Measurements from ENCODE around the gene RNF183.

DNA sequence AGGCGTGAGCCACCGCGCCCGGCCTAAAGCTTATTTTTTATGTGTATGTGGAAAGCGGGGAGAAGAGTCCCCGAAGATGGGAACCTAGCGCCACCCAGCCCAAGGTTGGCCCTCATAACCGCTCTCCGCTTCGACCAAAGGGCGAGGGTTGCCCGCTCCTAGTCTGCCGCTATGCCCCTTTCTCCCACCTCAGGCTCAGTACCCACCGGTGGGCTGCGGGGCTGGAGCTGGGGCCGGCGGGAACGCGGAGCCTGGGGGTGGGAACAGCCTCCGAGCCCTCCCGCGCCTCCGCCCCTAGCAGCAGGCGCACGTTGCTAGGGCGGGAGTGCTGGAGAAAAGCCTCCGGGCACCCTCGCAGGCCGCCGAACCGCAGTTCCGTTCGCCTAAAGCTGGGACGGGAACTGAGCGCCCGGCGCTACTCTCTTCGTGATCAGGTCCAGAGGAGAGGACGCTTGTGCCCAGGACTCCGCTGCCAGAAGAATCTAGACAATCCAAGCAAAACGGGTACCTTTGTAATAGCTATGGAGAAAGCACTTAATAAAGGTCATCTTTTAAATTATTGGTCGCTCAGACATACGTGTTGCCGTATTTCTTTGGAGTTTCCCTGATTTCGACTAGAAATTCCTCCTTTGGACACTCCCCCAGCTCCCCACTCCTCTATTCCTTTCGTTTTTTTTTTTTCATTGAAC, 37.0 kb upstream of the RNF183 start, which contains the start of gene WDR31:
- TF ChIP-seq POLR2A (IDR thresholded peaks at IDR 0.05; ENCODE audit: low read depth, low read length) = no peak
- TF ChIP-seq, protein P1, sequence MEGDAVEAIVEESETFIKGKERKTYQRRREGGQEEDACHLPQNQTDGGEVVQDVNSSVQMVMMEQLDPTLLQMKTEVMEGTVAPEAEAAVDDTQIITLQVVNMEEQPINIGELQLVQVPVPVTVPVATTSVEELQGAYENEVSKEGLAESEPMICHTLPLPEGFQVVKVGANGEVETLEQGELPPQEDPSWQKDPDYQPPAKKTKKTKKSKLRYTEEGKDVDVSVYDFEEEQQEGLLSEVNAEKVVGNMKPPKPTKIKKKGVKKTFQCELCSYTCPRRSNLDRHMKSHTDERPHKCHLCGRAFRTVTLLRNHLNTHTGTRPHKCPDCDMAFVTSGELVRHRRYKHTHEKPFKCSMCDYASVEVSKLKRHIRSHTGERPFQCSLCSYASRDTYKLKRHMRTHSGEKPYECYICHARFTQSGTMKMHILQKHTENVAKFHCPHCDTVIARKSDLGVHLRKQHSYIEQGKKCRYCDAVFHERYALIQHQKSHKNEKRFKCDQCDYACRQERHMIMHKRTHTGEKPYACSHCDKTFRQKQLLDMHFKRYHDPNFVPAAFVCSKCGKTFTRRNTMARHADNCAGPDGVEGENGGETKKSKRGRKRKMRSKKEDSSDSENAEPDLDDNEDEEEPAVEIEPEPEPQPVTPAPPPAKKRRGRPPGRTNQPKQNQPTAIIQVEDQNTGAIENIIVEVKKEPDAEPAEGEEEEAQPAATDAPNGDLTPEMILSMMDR (conservative IDR thresholded peaks at IDR 0.05; ENCODE audit: low read depth, low read length) = no peak
- TF ChIP-seq RAD21 (IDR thresholded peaks at IDR 0.05; ENCODE audit: low read length) = no peak
- no peak for TF ChIP-seq SMC3 (IDR thresholded peaks at IDR 0.05; ENCODE audit: low read depth, low read length)
- TF ChIP-seq, protein P2, sequence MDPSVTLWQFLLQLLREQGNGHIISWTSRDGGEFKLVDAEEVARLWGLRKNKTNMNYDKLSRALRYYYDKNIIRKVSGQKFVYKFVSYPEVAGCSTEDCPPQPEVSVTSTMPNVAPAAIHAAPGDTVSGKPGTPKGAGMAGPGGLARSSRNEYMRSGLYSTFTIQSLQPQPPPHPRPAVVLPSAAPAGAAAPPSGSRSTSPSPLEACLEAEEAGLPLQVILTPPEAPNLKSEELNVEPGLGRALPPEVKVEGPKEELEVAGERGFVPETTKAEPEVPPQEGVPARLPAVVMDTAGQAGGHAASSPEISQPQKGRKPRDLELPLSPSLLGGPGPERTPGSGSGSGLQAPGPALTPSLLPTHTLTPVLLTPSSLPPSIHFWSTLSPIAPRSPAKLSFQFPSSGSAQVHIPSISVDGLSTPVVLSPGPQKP (IDR thresholded peaks at IDR 0.05; ENCODE audit: borderline replicate concordance, low read depth, low read length) = no peak
- TF ChIP-seq CEBPB (IDR thresholded peaks at IDR 0.05; ENCODE audit: low read depth, low read length) = no peak
- TF ChIP-seq, protein P3, sequence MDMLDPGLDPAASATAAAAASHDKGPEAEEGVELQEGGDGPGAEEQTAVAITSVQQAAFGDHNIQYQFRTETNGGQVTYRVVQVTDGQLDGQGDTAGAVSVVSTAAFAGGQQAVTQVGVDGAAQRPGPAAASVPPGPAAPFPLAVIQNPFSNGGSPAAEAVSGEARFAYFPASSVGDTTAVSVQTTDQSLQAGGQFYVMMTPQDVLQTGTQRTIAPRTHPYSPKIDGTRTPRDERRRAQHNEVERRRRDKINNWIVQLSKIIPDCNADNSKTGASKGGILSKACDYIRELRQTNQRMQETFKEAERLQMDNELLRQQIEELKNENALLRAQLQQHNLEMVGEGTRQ (IDR thresholded peaks at IDR 0.05; ENCODE audit: low read depth, low read length) = peak; percentile 11; the same call in 1 of the 2 replicates
